Measurements from ENCODE around the gene EPS15.

GRCh38 chr1:51515312-51515960, 3.6 kb downstream of the EPS15 start:
- TF ChIP-seq CTCF (IDR thresholded peaks at IDR 0.05), result no peak
- TF ChIP-seq POLR2A (IDR thresholded peaks at IDR 0.05), result no peak
